Body of pancreas (tissue), 4 donors: Measurements from ENCODE around the gene ADCY2. TPM values are rescaled to one million over a fixed set of nuclear protein-coding genes. Genes with fewer than 3 reads are reported as not detected.

Source experiments
- ATAC-seq: fragments of 150-250 bp; one replicate; pipeline ENCODE4 v1.9.1; 2016
- DNase-seq, 4 donors: peaks; one replicate each; pipeline ENCODE4 v3.0.0-alpha.2; 2019
- H3K27ac ChIP-seq, 4 donors: fragments of 200-600 bp; sonication (generic); 1 replicate in 3 of 4; 2 replicates in 1 of 4; pipeline versions ENCODE4 v1.5.1 to v1.6.1; 2016 to 2019; ENCODE audit warnings: mild to moderate bottlenecking in 1 of 4, mixed read lengths in 1 of 4, moderate library complexity in 1 of 4
- H3K27me3 ChIP-seq, 2 donors: fragments of 200-600 bp; sonication (generic); one replicate each; pipeline ENCODE4 v1.6.0; 2016; ENCODE audit warnings: mild to moderate bottlenecking in 1 of 2
- H3K36me3 ChIP-seq, 2 donors: fragments of 200-600 bp; sonication (generic); replicated peaks in 1 of 2; 2 replicates each; pipeline ENCODE4 v1.5.1; 2016; ENCODE audit warnings: low read depth in 2 of 2; ENCODE audit not compliant: insufficient read depth in 1 of 2
- H3K4me1 ChIP-seq: fragments of 200-600 bp; sonication (generic); one replicate; pipeline ENCODE4 v1.6.0; 2016
- H3K4me3 ChIP-seq, 2 donors: fragments of 200-600 bp; sonication (generic); 1 replicate in 1 of 2; 2 replicates in 1 of 2; pipeline ENCODE4 v1.5.1; 2016 to 2019
- H3K9me3 ChIP-seq, 3 donors: fragments of 200-600 bp; sonication (generic); 1 replicate in 2 of 3; 2 replicates in 1 of 3; pipeline ENCODE4 v1.5.1; 2016
- POLR2A ChIP-seq, 3 donors: fragments of 450-650 bp; IDR thresholded peaks; one replicate each; pipeline ENCODE4 v1.6.1; 2016; ENCODE audit warnings: antibody characterized with exemption in 3 of 3, mild to moderate bottlenecking in 2 of 3
- WGBS, 2 donors: methylation state at CpG; one replicate each; pipeline ENCODE4 v1.1.5; 2017; 5-methylcytosine and 5-hydroxymethylcytosine counted together
- intact Hi-C: fragments of 100-400 bp; cut with DNase I; formaldehyde crosslinking; loops from one replicate; pipeline ENCODE4 v1.15.1; 2023
- total RNA-seq, 2 donors: library from RNA; depleted of rRNA; stranded (reverse); fragments of >200 nt; gene quantifications; one replicate each; pipeline ENCODE4 v1.1.0, GENCODE V29; 2016
- TF ChIP-seq, protein P1 (sequence below), 7 experiments: fragments of 450-650 bp in 4 of 7; fragments of 200-600 bp in 3 of 7; sonication (generic) in 3 of 7; IDR thresholded peaks; one replicate each; pipeline ENCODE4 v1.5.1; 2016 to 2019; ENCODE audit warnings: antibody characterized with exemption in 7 of 7

The ADCY2 gene
- total RNA-seq, 2 donors from 2014 or later, result 0.52 to 4.6 TPM

DNA sequence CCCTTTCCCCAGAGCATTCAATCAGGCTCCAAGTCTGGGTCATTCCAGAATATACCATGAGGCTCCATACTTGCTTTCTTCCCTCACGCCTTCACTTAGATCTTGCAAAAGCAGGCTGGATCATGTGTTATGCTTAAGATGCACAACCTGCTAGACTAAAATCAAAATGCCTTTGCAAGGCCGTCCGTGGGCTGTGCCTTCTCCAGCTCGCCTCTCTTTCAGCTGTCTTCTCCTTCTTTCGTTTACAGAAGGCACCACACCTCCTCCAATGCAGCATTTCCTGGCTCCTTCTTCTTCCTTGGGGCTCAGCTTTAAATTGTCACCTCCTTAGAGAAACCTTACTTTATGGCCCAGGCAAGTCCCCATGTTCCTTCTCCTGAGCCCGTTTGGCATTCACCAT is 150.6 kb downstream of the ADCY2 start:
- intact Hi-C loops, result no loop called here
- DNase-seq (no peak), ATAC-seq (no peak)
- no peaks in the 10 kb centered on the region for H3K4me1 ChIP-seq
- no peak overlapping the region for H3K27ac ChIP-seq
- WGBS, 2 donors, result 63 to 70% methylated on average over 6 of the region's 6 CpGs
- TF ChIP-seq POLR2A (IDR thresholded peaks at IDR 0.05), result no peak
- TF ChIP-seq, protein P1, sequence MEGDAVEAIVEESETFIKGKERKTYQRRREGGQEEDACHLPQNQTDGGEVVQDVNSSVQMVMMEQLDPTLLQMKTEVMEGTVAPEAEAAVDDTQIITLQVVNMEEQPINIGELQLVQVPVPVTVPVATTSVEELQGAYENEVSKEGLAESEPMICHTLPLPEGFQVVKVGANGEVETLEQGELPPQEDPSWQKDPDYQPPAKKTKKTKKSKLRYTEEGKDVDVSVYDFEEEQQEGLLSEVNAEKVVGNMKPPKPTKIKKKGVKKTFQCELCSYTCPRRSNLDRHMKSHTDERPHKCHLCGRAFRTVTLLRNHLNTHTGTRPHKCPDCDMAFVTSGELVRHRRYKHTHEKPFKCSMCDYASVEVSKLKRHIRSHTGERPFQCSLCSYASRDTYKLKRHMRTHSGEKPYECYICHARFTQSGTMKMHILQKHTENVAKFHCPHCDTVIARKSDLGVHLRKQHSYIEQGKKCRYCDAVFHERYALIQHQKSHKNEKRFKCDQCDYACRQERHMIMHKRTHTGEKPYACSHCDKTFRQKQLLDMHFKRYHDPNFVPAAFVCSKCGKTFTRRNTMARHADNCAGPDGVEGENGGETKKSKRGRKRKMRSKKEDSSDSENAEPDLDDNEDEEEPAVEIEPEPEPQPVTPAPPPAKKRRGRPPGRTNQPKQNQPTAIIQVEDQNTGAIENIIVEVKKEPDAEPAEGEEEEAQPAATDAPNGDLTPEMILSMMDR (IDR thresholded peaks at IDR 0.05), result no peak
- H3K9me3 ChIP-seq, result no peaks in the 10 kb centered on the region
- H3K27me3 ChIP-seq, result no peaks in the 10 kb centered on the region
- no peaks in the 10 kb centered on the region for H3K36me3 ChIP-seq
- no peak overlapping the region for H3K4me3 ChIP-seq

DNA sequence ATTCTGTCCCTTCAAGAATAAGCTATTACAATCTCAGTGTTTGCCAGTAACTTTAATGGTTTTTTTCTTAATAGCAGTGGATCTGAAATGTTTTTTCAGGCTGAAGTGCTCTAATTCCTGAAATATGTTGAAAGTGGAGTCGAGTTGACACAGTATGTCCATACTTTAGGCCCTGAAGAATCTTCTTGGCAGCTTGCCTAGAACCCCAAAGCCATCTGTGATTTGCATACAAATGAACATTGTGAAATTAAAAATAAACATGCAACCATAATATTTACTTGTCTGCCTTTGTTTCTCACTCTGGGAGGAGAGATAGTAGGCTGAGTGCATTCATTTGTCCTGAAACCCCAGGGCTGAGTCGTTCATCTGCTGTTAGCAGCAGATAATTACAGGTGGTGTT is 152.7 kb downstream of the ADCY2 start:
- Histone ChIP-seq H3K36me3 (no peaks in the 10 kb centered on the region), H3K27me3 (no peaks in the 10 kb centered on the region), H3K4me3 (no peak overlapping the region), H3K27ac (no peak overlapping the region), H3K4me1 (no peaks in the 10 kb centered on the region), H3K9me3 (no peaks in the 10 kb centered on the region)
- intact Hi-C loops, result no loop called here
- no peak for ATAC-seq
- DNase-seq, result no peak
- no peak for TF ChIP-seq POLR2A (IDR thresholded peaks at IDR 0.05)
- TF ChIP-seq, protein P1 (IDR thresholded peaks at IDR 0.05), result no peak
- 43 to 44% methylated on average over 2 of the region's 2 CpGs for WGBS, 2 donors

DNA sequence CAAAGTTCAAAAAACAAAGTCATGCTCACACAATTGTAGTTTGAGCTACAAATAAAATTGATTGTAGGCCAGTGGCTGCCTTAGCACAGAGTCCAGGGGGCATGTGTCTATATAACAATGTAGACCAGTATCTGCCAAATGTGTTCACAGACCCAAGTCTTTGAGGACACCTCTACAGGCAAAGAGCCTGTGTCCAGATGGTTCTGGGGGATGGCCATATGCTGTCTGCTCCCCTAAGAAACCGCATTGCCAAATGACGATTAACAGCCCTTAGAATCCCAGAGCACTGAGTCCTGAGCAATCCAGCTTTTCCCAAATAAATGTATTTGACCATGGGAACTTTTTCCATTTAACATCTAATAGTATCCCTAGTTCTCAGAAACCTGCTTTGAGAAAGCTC is 169.6 kb downstream of the ADCY2 start:
- Histone ChIP-seq H3K27ac (no peak overlapping the region), H3K36me3 (no peaks in the 10 kb centered on the region), H3K9me3 (no peaks in the 10 kb centered on the region), H3K4me1 (no peaks in the 10 kb centered on the region), H3K4me3 (no peak overlapping the region), H3K27me3 (no peaks in the 10 kb centered on the region)
- 65 to 94% methylated on average over 2 of the region's 2 CpGs for WGBS, 2 donors
- DNase-seq (no peak), ATAC-seq (no peak)
- intact Hi-C loops, result no loop called here
- TF ChIP-seq POLR2A (IDR thresholded peaks at IDR 0.05), result no peak
- TF ChIP-seq, protein P1 (IDR thresholded peaks at IDR 0.05), result no peak

DNA sequence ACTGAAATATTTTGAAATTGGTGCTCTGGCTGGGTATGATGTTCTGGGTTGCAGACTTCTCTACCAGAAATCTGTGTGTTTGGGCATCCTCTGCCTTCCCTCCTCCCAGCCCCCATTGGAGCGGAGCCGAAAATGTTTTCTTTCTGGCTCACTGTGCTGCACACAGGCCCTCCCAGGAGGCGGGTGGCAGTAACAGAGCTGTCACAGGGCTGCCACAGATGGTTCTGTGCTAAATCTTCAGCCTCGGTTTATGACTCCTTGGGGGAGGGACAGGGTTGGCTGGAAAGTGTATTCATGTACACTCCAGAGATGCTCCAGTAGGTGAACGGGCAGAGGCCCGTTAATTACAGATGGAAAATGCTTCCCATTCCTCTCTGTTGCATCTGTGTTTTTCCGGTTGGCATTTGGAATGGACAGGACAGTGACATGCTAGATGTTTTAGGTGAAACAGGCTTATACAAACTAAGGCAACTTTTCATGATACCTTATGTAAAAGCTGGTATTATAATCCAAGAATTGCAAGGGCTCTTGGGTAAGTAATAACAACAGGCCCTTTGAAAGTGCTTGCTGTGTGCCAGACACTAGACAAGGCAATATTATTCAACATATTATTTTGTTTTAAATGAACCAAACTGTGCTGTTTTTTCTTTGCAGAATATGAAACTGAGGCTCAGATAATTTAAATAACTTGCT is 180.2 kb downstream of the ADCY2 start:
- Histone ChIP-seq H3K36me3 (no peaks in the 10 kb centered on the region), H3K4me3 (no peak overlapping the region), H3K27me3 (no peaks in the 10 kb centered on the region), H3K4me1 (no peaks in the 10 kb centered on the region), H3K27ac (no peak overlapping the region), H3K9me3 (no peaks in the 10 kb centered on the region)
- DNase-seq (no peak), ATAC-seq (no peak)
- intact Hi-C loops, result no loop called here
- TF ChIP-seq POLR2A (IDR thresholded peaks at IDR 0.05), result no peak
- WGBS, 2 donors, result 70 to 71% methylated on average over 6 to 7 of the region's 7 CpGs

DNA sequence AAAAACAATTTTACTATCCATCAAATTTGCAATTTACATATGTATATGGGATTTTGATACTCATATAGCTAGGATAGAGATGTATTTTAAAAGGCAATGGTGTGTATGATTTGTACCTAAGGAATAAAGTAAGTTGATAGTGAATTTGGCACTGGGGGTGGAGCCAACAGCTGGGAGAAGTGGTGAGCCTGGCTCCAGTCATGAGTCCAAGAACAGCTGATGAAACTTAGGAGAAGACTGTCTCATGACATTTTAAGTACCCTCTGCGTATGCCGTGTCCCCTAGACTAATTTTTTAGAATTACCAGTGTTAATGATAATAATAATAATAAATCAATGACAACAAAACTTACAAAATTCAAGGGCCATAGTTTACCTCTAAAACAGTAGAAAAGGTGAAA is 181.4 kb downstream of the ADCY2 start:
- TF ChIP-seq, protein P1 (IDR thresholded peaks at IDR 0.05), result no peak
- no peak for TF ChIP-seq POLR2A (IDR thresholded peaks at IDR 0.05)
- ATAC-seq (no peak), DNase-seq (no peak)
- Histone ChIP-seq H3K9me3 (no peaks in the 10 kb centered on the region), H3K4me3 (no peak overlapping the region), H3K4me1 (no peaks in the 10 kb centered on the region), H3K27me3 (no peaks in the 10 kb centered on the region), H3K36me3 (no peaks in the 10 kb centered on the region), H3K27ac (no peak overlapping the region)
- intact Hi-C loops, result no loop called here
- WGBS, 2 donors, result 74 to 76% methylated on average over 2 of the region's 2 CpGs
